Measurements from ENCODE around the gene CTBP1.

The CTBP1 gene

GRCh38 chr4:1279253-1279652, 30.3 kb upstream of the CTBP1 start:
- DNase-seq: no peak

DNA sequence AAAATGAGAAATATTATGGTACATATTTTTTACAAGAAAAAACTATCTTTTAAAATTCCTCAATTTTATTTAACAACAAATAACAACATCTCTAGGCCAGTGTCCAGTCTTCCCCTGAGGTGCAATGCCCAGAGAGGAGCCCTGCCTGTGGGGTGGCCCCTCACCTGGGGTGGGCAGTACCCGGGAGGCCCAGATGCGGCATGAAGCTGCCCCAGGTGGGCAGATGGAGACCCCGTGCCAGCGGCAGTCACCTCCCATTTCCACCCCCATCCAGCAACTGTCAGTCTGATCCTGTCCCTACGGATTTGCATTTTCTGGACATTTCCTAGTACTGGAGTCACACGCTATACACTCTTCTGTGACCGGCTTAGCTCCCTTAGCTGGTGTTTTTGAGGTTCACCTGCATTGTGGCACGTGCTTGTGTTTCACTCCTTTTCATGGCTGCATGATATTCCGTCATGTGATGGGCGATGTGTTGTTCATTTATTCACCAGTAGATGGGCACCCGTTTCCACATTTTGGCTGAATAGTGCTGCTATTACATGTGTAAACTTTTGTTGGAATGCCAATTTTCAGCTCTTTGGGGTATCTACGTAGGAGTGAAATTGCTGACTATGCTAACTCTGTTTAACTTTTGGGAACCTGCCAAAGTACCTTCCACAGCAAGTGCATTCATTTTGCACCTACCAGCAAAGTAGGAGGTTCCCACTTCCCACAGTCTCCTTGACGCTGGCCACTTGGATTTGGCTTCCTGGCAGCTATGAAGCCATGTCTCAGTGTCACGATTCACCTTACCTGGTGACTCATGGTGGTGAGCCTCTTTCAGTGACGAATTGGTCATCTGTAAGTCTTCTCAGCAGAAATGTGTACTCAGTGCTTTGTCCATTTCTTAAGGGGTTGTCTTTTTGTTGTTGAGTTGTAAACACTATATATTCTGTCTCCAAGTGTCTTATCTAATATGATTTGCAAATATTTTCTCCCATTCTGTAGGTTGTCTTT, 29.0 kb upstream of the CTBP1 start:
- no peak for DNase-seq

- DNase-seq: no peak
Measured at GRCh38 chr4:1276984-1277383, 28.1 kb upstream of the CTBP1 start.

DNA sequence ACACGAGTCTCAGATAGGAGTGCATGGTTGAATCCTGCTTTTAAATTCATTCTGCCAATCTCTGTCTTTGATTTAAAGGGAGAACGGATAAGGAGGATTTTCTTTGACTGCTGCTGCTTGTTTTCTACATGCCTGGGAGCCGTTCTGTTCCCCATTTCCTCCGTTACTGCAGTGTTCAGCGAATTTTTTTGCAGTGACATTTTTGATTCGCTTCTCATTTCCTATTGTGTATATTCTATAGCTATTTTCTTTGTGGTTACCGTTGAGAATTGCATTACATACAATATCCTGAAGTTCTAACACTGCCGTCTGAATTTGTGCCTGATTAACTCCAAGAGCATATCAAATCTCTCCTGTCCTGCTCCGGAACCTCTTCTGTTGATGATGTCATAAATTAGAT, 25.9 kb upstream of the CTBP1 start:
- DNase-seq: no peak

DNA sequence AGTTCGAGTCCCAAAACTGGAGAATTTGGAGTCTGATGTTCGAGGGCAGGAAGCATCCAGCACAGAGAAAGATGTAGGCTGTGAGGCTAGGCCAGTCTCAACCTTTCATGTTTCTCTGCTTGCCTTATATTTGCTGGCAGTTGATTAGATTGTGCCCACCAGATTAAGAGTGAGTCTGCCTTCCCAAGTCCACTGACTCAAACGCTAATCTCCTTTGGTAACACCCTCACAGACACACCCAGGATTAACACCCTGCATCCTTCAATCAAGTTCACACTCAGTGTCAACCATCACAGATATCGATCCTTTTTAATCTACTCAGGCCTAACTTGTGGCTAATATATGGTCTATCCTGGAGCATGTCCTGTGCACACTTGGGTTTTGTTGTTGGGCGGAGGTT, 22.8 kb upstream of the CTBP1 start:
- DNase-seq: no peak

DNA sequence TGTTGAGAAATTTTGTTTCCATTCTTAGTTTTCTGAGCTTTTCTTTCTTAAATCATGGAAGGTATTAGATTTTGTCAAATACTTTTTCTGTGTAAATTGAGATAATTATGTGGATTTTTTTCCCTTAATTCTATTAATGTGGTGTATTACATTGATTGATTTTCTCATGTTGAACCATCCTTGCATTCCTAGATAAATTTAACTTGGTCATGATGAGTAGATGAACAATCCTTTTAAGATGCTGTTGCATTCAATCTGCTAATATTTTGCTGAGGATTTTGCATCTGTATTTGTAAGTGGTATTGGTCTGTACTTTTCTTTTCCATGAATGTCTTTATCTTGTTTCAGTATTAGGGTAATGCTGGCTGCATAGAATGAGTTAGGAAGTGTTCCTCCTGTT, 20.3 kb upstream of the CTBP1 start:
- no peak for DNase-seq

- no peak for DNase-seq
Measured at GRCh38 chr4:1266881-1267763, 18.2 kb upstream of the CTBP1 start.

DNA sequence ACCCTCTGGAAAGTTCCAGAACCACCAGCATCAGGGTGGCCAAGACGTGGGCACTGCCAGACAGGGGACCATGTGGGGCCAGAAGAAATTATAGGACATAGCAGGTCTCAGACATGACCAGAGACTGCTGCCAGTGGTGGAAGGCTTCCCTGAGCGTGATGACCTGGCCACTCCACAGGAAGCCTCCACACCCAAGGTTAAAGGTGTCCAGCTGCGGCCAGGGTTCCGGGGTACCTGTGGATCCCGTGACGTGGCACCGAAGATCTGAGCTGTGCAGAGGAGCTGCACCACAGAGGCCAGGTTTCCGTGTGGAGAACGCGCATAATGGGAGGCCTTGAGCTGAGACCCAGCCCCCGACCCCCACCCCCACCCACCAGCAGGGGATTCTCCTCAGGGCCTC, 16.4 kb upstream of the CTBP1 start:
- no peak for DNase-seq

DNA sequence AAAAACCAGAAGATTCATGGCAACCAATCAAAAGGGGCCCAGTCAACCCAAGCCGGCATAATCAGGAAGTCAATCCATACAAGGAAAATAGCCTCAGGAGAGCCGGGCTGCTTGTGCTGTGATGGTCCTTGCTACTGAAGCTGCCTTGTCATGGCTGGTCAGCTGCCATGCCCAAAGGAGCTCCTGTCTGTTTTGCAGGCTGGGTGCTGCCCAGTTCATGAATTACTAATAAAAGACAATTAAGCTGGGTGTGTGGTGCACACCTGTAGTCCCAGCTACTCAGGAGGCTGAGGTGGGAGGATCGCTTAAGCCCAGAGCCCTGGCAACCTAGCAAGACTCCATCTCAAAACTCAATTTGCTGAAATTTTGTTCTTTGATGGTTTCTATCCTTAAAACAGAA, 16.0 kb upstream of the CTBP1 start:
- DNase-seq: no peak

DNA sequence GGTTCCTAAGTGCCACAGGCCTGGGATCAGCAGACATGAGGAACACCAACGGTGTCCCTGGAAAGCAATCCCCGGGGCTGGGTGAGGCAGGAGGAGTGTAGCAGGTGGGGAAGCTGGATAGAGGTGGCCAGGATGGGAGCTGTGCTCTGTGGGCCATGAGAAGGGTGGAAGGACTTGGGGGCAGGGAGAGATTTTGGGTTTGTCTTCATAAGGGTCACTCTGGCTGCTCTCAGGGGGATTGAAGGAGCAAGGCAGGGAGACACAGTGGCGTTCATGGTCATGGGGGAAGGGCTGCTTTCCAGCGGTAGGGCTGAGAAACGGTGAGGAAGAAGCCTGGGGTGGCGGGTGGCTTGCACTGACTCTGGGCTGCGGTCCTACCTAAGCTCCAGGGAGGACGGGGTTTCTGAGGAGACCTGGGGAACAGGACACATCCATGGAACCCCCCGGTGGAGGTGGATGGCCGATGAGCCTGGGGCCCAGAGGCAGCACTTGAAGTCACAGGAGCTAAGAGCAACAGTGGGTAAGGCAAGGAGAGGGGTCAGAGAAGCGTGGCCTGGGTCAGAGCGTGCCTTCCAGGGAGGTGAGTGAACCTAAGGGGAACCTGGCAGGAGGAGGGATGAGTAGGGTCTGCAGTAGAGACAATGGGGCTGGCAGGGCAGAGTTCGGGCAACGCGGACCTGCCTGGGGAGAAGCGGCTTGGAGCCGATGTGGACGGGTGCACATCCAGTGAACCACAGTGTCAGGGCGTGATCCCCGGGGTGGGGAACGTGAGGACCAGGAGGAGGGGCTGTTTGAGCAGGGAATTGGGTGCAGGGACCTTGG, 12.4 kb upstream of the CTBP1 start:
- DNase-seq: no peak

DNA sequence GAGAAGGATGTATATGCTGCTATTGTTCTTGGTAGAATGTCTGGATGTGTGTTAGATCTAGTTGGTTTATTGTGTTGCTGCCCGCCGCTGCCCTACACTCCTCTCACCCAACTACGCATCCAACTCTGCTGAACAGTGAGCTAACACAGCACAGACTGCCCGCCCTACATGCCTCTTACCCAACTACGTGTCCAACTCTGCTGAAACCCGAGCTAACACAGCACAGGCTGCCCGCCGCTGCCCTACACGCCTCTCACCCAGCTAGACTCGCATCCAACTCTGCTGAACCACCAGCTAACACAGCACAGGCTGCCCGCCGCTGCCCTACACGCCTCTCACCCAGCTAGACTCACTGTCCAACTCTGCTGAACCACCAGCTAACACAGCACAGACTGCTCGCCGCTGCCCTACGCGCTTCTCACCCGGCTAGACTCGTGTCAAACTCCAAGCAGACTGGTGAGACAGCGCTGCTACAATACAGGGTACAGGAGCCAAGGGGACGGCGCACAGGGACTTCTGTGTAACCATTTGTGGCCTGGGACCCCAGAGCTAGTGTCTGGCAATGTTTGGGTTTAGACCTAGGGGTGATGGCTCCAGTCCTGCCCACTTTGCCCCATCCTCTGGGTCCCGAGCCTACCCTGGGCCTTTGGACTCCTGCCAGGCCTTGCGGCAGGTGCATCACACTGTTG, 11.6 kb upstream of the CTBP1 start:
- DNase-seq: no peak

GRCh38 chr4:1259966-1260365, 11.0 kb upstream of the CTBP1 start:
- DNase-seq: no peak

GRCh38 chr4:1258457-1258856, 9.5 kb upstream of the CTBP1 start:
- DNase-seq: no peak

DNA sequence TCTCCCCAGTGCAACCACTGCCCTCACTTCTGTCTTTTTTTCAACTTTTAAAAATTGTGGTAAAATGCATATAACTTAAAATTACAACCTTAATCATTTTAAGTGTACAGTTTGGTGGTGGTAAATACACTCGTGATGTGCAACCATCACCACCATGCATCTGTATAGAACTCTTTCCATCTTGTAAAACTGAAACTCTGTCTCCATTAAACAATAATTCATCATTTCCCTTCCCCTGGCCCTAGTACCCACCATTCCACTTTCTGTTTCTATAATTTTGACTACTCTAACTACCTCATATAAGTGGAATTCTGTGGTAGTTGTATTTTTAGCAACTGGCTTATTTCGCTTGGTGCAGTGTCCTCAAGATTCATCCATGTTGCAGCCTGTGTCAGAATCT, 6.8 kb upstream of the CTBP1 start:
- DNase-seq: no peak

DNA sequence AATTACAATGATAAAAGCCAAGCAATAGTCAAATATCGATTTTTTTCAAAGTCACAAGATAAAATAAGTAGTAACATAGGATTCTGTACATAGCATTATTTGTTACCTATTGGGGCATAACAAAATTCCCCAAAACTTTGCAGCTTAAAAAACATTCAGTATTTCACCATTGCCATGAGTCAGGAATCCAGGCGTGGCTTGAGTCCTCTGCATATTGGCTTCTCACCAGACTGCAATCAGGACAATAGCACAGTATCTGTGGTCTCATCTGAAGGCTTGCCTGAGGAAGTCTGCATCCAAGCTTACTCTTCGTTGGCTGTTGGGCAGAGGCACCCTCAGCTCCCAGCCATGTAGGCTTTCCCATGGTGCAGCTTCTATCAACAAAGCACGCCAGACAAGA, 6.2 kb upstream of the CTBP1 start:
- no peak for DNase-seq

DNA sequence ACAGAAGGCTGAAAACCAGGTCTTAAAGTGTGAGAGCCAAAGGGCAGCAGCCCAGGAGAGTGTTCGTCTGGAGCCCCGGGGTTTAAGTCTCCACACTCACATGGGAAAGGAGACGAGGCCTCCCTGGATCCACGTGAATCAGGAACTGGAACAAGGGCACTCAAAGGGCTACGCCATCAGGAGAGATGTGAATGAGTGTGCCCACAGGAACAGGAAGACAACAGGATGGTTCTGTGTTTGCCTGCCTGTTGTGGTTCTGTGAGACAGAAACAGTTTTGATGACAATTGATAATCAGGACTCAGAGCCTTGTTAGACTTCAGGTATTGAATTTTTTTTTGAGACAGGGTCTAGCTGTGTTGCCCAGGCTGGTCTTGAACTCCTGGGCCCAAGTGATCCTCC, 4.9 kb upstream of the CTBP1 start:
- DNase-seq: no peak

DNA sequence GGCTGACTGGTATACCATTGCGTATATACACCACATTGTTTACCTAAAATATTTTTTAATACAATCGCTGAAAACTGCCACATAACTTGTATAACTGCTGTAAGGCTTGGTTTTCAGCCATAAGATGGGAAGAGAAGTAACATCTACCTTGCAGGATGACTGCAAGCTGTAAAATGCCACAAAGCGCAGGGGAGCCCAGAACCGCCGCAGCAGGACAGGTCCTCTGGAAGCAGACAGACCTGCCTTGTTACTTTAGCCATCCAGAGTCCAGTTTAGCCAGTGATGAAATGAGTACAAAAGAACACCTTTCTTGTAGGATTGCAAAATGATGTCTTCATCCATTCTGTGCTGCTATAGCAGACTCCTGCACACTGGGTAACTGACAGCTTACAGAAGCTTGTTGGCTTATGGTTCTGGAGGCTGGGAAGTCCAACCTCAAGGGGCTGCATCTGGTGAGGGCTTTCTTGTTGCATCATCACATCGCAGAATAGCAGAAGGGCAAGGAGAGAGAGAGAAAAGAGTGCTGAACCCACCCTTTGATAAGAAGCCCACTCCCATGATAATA, 4.1 kb upstream of the CTBP1 start:
- DNase-seq: no peak

GRCh38 chr4:1251773-1252066, 2.8 kb upstream of the CTBP1 start:
- no peak for DNase-seq

GRCh38 chr4:1250921-1251772, 2.2 kb upstream of the CTBP1 start:
- DNase-seq: no peak

- DNase-seq: no peak
Measured at GRCh38 chr4:1250527-1250812, 1.5 kb upstream of the CTBP1 start.

- DNase-seq: no peak
Measured at GRCh38 chr4:1249731-1250526, 999 bp upstream of the CTBP1 start.
